Erythroblast (primary cell): ENCODE data around the gene TSPAN3.

Source experiments
- GATA1 ChIP-seq: IDR thresholded peaks from 2 replicates; pipeline ENCODE4 v1.6.1; 2011; ENCODE audit warnings: low read depth, mild to moderate bottlenecking, control low read depth, low read length, moderate library complexity
- POLR2A ChIP-seq: IDR thresholded peaks from 2 replicates; pipeline ENCODE4 v1.6.1; 2011; ENCODE audit warnings: mild to moderate bottlenecking, low read length

- TF ChIP-seq POLR2A: no peak
- TF ChIP-seq GATA1: no peak
Observed at GRCh38 chr15:77021803-77022381, 49.0 kb downstream of the TSPAN3 start.
